ENCODE results near the gene GFRA1.

The GFRA1 gene

DNA sequence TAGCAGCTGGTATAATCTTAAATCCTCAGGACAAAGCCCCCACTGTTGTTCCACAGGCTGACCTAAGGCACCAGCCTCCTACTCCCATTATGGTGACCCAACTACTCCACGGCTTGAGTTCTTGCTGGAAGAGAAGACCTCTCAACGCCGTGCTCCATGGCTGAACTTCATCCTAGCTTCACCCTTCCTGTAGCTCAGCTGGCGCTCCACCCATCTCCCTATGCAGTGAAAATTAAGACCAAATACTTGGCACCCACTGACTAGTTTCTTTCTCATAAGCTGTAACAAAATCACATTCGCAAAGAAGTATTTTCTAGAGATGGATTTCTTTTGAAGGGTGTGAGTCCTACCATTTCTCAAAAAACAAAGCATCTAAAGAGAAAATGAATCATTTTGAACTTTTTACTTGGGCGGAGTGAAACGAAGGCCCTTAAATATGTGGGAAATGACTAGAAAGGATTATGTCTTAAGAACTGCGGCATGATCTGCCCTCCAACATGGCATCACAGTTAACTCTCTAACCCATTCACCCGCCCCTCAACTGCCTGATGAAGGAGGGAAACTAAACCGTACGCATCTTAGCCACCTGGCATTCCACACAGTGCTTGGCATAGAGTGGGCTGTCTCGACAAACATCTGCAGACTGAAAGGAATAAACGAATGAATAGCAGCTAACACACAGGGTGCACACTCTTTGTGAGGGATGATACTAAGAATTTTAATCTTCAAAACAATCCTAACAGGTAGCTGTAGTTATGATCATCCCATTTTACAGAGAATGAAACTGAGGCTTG is 32.7 kb downstream of the GFRA1 start:
- DNase-seq = no peak

DNA sequence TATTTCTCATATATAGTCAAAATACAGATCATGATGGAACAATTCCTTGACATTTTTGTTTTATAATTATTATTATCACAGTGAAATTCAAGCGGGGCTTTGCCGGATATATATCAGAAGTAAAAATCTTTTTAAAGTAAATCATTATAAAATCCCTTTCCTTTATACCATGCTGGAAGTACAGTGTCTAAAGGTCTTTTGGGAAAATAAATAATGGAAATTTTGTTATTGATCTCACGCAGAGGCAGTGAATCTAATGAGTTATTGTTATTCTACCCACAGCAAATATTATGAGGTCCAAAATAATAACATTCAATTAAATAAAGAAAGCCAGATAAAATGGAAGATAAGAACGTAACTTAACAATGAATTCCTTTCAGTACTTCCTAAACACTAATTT is 33.8 kb downstream of the GFRA1 start:
- no peak for DNase-seq

DNA sequence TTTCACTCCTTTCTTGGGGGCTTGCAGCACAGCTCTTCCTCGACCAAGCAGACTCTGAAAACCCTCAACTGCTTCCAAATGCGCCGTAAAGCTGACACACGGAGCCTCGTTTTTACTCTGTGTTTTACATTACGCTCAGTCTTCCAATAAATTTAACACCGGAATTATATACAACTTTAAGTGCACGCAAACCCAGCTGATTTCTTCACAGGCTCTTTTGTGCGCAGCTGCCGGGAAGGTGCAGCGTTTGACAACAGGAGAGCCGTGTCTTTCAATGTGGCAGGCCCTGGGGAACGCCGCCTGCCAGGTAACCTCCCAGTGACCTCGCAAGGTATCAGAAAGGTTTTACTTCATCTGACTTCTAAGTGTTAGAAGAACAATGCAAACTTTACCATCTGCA is 35.0 kb downstream of the GFRA1 start:
- no peak for DNase-seq

DNA sequence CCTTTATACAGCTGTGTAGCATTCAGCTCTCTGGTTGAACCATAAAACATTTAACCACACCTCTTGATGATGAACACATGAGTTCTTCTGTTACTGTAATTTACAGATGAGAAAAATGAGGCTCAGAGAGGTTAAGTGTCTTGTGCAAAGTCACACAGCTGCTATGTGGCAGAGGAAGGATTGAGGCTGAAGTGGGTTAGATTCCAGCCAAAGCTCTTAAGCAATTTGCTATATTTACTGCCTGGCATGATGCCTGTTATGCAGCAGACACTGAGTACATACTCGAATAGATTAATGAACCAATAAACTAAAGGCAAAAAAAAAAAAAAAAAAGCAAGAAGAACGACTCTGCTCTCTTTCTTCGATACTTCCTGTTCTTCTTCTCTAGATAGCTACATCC is 35.7 kb downstream of the GFRA1 start:
- no peak for DNase-seq

DNA sequence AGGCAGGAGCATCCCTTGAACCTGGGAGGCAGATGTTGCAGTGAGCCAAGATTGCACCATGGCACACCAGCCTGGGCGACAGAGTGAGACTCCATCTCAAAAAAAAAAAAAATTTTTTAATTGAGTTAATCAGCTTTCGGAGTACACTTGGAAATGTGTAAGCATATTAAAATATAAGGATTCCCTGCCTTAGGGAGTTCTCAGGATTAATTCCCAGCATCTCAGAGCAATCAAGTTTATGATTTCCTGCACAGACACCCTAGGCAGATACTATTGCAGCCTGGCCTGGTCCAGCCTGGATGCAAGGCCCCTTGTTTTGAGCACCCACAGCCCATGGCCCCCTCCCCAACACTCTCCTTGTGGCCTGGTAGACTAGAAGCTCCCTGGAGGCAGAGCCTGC is 39.8 kb downstream of the GFRA1 start:
- no peak for DNase-seq

DNA sequence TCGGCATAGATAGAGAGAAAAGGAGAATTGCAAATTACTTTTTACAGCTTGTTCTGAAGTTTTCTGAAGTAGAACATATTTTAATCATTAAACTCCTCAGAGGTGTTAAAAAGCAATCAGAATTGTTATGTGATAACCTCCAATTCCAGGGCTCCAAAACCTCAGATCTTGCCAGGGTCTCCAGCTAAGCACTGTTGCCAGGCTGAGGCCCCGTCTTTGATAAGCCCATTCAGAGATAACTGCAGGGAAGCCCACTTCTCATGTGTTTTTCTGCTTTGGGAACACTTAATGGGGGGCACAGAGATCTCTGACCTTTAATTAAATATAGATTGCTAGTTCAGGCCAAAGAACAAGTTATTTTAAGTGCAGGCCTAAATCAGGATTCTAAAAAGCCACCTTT is 40.4 kb downstream of the GFRA1 start:
- no peak for DNase-seq

DNA sequence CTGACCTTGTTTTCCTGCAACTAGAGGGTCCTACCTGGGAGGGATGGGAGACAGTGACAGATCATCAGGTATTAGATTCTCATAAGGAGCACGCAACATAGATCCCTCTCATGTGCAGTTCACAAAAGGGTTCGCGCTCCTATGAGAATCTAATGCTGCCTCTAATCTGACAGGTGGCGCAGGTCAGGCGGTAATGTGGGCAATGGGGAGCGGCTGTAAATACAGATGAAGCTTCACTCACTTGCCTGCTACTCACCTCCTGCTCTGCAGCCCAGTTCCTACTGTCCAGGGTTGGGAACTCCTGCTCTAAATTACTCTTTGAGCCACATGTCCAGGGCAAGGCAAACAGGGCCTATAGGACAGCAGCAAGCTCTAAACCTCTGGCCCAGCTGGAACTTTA is 46.2 kb downstream of the GFRA1 start:
- no peak for DNase-seq

DNA sequence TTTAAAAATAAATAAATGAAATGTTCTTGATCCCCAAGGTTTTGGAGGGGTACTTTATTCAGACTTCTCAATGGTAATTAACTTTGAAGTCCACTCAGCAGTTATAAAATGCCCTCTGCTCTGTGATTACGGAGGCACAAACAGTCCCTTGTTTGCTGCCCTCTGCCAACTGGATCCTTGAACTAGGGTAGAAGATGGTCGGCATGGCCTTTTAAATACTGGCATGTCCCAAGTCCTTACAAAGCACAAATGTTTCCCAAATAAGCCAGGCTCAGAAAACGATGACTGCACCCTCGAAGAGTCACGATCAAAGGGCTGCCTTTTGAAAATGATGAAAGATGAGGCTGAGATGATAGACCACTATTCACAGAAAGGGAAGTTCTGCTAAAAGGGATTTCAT is 47.0 kb downstream of the GFRA1 start:
- DNase-seq = no peak

DNA sequence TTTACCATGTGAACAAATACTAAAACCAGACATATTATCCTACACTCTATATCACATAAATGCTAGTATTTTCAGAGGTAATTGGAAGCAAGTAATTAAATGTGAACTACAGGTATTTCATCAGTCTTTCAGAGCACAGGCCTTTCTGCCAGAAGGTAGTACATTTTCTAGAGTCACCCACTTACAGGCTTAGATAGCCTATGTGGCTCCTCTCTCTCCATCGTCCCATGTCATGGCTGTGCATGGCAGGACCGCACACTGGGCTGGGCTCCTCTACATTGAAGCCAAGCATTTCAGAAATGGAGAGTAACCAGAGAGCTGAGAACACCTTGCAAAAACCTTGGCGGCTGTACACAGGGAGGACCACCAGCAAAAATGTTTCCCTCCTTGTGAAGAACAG is 49.7 kb downstream of the GFRA1 start:
- no peak for DNase-seq

DNA sequence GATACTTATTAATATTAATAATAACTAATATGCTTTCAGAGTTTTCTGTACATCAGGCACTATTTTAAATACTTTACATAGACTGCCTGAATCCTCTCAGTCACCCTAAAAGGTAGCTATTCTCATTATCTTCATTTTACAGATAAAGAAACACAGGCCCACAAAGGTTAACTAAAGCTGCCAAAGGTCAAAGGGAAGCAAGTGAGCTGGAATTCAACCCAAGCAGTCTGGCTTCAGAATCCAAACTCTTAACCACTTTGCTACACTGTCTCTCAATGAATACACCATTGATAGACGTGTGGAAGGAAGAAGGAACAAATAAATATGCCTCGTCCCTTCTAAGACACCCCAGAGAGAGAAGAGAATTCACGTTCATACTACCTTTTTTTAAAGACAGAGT is 52.0 kb downstream of the GFRA1 start:
- no peak for DNase-seq

DNA sequence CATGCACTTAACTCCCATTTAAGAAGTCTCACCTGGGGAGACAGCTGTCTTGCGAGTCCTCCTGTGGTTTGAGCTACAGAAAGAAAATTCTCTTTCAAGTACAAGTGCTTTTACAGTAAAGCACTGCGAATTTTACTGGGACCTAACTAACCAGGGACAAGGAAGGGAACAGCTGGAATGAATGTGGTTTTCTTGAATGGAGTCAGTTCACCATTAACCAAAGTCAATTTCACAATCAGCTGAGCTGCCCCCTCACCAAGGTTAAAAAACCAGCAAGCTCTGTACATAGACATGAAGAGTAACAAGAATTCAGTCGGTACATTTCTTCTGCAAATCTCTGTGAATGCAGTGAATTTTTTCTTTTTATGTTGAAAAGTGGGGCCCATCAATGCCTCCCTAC is 56.3 kb downstream of the GFRA1 start:
- DNase-seq = no peak

DNA sequence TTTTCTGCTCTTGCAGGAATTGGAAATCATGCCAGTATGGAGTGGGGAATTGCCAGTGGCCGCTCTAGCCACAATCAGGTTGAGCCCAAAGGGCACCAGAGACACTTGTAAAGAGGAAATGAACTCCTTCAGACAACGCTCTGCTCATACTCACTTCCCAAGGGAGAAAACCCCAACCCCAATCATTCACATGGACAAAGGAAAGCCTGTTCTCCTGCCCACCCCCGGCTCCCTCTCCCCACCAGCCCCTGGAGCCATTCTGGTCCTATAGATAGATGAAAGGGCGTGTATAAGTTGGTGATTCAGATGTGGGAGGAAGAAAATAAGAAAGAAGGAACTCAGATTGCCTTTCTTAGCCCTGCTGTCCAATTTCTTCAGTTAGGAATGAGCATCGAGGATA is 57.4 kb downstream of the GFRA1 start:
- no peak for DNase-seq

DNA sequence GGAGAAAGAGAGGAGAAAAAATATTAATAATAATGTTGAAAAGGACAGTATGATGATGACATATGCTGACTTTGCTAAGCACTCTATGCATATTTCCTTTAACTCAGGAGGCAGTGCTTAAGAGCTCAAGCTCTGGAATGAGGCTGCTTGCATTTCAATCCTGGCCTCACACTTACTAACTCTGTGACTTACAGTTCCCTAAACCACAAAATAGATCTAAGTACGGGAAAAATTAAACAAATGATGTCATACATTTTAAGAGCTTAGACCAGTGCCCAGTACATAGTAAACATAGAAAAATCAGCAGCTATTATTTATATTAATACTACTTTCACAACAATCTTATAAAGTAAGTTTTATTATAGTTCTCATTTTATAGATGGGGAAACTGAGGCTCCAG is 61.3 kb downstream of the GFRA1 start:
- DNase-seq = no peak

DNA sequence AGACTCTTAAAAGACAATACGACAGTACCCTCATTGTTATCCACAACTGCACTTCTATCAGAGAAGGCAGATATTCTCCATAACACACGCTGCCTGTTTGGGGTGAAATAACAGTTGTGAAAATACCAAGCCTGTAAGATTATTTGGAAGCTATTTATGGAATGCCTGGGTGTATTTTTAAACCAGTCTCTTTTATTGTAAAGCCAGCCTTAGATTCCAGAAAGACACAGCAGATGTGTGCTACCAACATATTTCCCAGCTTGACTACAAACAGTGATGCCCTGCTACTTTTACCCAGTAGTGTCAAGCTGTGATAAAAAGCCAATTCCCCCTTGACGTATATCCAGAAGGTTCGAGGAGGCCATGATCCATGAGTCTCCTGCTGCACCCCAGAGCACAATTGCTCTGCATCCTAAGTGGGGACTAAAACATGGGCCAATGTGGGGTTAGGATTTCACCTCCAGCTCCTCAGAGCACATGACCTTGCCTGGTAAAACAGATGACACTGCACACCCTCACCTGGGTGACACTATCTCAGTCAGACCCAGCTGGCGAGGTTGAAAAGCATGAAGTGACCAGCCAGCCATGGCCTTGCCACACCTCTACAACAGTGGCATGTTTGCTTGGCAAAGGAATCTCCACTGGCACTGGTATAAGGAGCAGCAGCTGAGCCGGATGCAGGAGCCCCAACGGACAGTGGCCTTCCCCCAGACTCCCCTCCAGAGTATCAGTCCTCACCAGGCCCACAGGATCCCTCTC is 62.2 kb downstream of the GFRA1 start:
- DNase-seq = no peak

DNA sequence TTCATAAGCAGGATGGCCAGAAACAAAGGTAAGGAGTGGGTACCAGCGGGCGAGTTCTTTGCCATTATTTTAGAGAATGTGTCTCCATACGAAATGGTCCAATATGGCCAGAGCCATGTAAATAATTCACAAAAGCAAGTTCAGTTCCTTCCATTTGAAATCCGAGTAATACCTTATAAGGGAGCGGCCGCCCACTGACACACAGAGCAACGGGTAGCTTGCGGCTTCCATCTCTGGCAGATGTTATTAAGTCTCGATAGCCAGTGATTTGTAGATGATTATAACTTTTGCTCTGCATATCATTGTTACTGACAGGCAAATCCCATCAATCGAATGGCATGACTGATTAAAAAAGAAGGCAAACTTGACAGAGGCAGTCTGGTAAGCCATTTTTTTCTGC is 63.2 kb downstream of the GFRA1 start:
- no peak for DNase-seq

DNA sequence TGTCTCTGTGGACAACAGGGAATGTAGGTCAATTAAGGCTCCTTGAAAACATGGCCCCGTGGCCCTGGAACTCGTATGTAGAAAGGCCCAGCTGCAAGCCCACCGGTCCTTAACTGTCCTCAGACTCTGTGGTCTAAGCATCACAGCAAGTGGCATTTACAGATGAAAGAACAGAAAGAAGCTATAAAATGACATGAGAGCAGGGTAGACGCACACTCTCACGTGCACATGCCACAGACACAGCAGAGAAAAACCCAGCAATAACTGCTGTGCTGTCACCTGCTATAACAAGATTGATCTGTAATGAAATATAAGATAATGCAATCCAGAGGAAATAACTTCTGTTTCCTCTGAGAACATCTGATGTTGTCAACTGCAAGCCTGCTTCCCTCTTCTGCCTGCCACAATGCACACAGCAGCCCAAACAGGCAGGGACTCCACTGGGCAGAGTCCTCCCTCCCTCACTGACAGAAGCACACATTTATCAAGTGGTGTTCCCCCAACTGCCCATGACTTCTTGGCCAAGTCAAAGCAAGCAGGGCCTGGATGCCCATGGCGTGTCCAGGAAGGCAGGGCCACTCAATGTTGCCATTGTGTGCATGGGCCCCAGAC is 63.9 kb downstream of the GFRA1 start:
- DNase-seq = no peak

DNA sequence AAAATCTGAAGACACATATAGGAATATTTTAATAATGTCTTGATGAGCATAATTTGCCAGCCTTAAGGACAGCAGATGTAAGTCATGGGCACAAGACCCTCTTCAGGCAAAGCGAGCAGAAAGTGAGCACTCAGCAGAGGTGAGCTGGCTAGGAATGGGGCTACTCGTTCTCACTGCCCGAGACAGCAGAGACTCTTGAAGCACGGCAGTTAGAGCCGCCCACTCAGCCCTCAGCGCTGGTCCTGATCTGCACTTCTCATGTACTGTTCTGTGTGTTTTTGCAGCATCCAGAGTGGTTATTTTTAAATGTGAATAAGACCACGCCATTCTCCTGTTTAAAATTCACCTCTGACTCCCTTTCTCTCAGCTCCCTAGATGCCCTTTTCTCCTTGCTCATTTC is 65.3 kb downstream of the GFRA1 start:
- DNase-seq = no peak

DNA sequence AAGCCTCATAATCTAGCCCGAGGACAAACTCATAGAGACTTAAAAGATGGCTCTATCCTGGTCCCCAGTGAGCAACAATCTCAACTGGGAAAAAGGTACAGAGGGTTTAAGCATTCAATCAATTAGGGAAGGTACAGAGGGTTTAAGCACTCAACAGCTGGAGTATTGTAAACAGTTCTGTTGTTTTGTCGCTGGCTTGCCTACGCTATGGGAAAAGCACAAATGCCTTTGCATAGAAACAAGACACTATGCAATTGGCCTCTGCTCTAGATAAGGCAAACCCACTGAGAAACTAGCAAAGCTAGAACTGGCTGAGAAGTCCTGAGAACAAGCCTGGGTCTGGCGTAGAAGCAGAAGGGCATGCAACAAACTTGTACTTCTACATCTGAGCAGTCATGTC is 69.3 kb downstream of the GFRA1 start:
- no peak for DNase-seq

DNA sequence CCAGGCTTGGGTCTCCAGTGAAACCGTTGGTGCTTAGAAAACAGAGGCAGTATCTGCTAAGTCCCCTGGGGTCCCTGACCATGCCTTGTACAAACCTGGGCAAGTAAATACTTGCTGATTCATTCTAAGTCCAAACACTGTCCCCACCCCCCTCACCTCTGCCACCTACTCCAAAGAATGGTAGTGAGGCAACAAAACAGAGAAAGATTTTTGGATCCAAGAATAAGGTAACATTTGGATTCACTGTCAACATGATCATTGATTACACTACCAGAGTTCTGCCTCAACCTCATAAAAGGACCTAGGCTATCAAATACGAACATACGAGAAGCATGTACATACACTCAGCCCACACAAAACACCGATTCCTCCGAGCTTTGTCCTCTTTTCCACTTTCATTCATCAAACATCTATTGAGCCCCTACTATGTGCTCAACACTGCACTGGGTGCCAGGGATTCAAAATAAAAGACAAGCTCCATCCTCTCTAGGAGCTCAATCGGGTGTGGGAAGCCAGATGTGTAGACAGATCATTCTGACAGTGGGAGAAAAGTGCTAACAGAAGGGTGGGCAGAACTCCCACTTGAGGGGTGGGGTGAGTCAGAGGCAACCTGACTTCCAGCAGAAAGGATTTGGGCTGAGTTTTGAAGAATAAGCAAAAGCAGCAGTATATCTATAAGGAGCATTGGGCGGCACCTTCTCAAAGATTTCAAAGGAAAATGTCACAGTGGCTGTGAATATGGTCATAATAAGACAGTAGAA is 71.2 kb downstream of the GFRA1 start:
- no peak for DNase-seq

DNA sequence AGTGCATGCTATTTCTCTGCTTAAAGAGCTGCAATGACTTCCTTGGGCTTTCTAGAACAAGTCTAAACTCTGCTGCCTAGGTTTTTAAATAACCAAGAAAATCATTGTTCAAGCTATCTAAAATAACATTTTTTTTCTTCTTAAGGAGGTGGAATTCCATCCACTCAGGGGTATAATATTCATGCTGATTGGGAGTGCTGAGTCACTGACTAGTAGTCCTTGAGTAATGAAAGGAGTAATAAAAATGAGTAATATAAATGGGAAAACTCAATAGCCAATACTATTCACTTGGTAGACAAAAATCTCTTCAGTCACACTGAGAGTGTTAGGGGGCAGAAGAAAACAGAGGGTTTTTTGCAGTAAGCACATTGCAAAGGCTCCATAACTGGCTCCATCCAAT is 72.0 kb downstream of the GFRA1 start:
- DNase-seq = no peak

DNA sequence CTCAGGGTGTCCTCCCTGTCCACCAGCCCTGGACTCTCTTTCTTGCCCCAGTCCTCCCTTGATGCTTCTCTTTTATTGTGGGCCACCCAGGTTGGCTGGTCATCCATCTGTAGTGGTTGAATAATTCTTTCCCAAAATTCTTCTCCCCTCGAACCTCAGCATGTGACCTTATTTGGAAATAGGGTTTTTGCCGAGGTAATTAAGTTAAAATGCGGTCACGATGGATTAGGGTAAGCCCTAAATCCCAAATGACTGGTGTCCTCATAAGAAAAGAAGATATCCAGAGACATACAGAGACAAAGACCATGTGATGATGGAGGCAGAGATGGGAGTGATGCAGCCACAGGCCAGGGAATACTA is 74.3 kb downstream of the GFRA1 start:
- no peak for DNase-seq

DNA sequence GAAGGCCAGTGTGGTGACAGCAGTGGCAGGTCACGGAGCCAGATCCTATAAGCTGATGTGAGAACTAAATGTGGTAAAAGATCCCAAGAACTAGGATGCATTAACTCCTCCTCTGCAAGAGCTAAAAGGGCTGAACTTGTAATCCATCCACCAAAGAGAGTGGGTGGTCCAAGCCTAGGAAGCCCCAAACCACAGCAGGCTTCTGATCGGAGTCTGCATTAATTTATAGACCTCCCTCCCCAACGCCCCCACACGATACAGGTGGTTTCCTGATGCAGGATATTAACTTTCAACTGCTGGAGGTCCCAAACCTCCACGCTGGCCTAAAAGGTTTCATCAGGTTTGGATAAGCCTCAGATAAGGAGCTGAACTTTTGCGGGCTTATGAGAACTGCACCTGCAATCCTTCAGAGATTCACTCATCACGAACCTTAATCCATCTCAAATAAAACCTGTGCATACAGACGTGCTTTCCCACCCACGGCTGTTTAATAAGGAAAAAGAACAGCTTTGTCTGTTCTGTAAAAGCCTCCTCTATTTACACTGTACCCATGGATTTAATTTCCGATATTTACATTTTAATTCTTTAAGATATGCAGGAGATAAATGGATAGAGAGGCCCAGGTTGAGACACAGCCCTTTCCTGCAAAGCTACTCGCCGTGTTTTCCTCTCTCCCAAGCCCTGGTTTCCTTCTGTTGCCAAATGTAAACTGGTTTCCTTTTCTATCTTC is 74.9 kb downstream of the GFRA1 start:
- no peak for DNase-seq

DNA sequence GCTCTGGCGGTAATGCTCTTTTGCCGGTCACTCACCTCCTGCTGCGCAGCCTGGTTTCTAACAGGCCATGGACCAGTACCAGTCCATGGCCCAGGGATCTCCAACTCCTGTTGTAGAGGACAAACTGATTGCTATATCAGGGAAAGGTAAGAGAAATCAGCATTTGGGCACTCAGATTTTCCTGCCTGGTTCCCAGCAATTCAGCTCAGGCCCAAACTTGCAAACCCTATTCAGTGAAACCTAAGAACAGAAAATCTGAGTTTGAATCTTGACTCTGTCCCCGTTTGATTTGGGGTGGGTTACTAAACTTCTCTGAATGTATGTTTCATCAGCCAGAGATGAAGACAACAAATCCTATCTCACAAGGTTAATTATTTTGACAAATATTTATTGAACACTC is 77.4 kb downstream of the GFRA1 start:
- DNase-seq = no peak

Data from NCI-H146 (cell line).